SKM-1 (cell line): Measurements from ENCODE around the gene RAB7A.
"Not testable (repeated sequence)": the region's sequence is repeated elsewhere in the genome, so short reads cannot be mapped to it uniquely, and the experiment has no call there.

ENCODE experiments used
- DNase-seq: peaks from one replicate; lab custom pipeline; 2025; ENCODE audit not compliant: unreplicated experiment; lab: John Stamatoyannopoulos, UW

The RAB7A gene

DNA sequence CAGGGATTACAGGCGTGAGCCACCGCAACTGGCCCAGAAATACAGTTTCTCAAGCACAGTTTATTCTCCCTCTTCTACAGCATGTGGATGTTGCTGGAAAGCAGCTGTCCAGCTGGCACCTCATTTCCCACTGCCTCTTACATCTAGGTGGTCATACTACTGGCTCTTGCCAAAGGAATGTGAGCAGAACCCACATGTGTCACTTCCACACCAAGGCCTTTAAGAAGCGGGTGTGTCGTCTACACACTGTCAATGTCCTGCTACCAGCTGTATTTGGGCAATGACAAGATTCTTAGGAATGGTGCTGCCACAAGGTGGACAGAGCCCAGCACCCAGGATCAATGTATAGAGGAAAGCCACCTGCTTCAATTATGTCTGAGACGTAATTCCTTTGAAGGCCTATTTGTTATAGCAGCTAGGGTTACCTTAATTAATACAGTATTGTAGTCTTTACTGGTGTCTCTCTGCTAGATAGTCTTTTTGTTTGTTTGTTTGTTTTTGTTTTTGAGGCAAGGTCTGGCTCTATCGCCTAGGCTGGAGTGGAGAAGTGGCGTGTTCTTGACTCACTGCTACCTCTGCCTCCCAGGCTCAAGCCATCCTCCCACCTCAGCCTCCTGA, 15.1 kb upstream of the RAB7A start:
- no peak for DNase-seq

- no peak for DNase-seq
Measured at GRCh38 chr3:128712848-128713247, 13.1 kb upstream of the RAB7A start.

DNA sequence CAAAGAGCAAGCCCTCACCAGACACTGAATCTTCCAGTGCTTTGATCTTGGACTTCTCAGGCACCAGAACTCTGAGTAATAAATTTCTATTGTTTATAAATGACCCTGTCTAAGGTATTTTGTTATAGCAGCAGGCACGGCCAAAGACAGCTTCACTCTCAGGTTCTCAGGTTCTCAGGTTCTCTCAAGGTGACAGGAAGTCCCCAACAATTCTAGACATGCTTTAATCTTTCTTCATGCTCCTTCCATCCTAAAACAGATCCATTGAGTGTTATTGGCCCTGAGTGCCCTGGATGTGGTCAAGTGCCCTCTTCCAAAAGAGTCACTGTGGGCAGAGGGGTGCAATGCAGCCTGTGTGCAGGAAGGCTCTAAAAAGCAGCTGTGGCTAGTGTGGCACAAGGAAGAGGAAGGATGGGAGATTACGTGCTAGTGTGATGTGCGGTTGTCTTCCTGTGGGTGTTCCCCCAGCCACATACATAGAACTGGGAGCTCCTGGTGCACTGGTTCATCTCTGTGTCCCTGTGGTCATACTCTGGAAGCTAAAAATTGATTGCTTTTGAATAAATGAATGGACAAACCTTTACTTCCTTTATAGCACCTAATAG, 11.0 kb upstream of the RAB7A start:
- peak; percentile 81 for DNase-seq

- DNase-seq: not testable (repeated sequence)
Measured at GRCh38 chr3:128718892-128719291, 7.1 kb upstream of the RAB7A start.

- no peak for DNase-seq
Measured at GRCh38 chr3:128720891-128721290, 5.1 kb upstream of the RAB7A start.

DNA sequence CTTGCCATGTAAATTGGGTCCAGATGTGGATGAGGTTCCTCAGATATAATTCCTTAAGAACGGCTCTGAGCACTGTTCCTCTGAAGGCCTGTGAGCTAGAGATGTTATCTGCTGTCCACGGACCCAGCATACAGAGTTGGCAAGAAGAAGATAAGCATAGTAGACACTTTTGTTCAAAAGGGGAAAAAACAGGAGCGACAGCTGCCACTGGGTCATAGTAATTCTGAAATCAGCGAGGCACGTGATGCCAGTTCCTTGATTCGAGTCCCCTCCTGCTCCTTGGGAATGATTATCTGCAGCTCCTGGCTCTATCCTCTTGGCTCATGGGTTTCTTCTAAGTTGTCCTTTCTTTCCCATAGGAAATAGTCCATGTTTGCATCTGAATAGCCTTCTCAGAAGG, 2.5 kb upstream of the RAB7A start:
- no peak for DNase-seq

GRCh38 chr3:128725547-128726022, 398 bp upstream of the RAB7A start:
- DNase-seq: no peak

DNA sequence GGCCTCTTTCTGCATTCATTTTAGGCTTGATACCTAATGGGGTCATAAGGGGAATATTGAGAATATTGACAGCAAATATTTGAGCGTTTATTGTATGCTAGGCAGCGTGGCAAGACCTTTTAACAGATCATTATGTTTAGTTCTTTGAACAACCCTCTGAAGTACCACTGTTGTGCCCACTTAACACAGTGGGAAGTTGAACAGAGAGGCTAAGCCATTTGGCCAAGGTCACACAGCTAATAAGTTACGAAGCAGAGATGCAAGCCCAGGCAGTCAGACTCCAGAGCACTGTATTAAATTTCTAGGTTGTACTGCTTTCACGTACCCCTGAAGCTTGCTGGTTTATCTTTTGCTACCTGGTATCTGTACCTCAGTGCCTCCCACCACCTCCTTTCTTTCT, 1.1 kb downstream of the RAB7A start:
- DNase-seq: no peak

GRCh38 chr3:128727485-128727884, 1.5 kb downstream of the RAB7A start:
- DNase-seq: no peak

GRCh38 chr3:128727996-128728395, 2.0 kb downstream of the RAB7A start:
- DNase-seq: no peak

DNA sequence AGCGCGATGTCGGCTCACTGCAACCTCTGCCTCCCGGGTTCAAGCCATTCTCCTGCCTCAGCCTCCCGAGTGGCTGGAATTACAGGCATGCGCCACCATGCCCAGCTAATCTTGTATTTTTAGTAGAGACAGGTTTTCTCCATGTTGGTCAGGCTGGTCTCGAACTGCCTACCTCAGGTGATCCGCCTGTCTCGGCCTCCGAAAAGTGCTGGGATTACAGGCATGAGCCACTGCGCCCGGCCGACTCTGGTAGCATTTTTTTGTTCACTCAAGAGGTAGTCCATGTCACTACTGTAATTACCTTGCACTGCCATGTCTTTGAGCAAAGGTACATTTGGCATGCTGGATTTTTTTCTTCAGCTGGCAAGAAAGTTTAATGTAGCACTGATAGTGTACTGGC, 2.5 kb downstream of the RAB7A start:
- DNase-seq: not testable (repeated sequence)

DNA sequence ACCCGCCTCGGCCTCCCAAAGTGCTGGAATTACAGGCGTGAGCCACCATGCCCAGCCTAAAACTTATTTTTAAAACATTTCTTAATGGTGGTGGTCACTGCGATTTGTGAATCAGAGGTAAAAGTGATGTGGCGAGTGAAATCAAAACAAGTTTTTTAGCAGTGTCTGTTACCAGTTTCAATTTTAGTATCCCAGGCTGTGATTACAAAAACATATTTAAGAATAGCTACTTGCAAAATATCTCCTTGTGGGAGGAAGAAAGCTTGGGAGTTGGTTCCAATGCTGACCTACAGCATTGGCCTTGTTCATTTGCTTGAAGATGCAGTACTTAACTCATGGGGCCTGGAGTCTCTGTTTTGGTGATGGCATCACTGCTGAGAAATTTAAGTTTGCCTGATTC, 4.5 kb downstream of the RAB7A start:
- no peak for DNase-seq

GRCh38 chr3:128734523-128735189, 8.7 kb downstream of the RAB7A start:
- no peak for DNase-seq

- DNase-seq: no peak
Measured at GRCh38 chr3:128735287-128735686, 9.3 kb downstream of the RAB7A start.

DNA sequence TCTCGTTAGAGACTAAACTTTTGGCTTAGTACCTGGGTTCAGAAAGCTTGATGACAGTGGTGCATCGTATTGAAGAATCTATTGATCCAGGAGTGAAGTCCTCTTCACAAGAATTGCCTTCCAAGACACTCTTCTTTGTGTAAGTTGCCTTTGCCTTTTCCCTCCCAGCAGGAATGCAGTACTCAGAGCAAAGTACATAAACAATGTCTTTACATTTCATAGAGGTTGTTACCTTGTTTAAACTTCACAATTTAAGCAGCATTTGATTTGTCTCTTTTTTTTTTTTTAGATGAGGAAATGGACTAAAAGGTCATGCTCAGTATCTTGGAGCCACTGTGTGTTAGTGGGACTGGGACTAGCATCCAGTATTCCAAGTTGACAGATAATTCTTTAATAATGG, 9.9 kb downstream of the RAB7A start:
- DNase-seq: no peak

- DNase-seq: no peak
Measured at GRCh38 chr3:128736601-128737000, 10.6 kb downstream of the RAB7A start.

DNA sequence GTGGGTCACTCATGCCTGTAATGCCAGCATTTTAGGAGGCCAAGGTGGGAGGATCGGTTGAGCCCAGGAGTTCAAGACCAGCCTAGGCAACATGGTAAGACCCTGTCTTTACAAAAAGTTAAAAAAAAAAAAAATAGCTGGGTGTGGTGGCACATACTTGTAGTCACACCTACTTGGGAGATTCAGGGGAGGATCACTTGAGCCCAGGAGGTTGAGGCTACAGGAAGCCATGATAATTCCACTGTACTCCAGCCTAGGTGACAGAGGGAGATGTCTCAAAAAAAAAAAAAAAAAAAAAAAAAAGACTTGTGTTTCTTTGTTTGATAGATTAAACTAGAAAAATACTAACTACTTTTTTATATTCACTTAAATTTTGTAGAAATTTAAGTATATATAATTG, 14.6 kb downstream of the RAB7A start:
- no peak for DNase-seq

- no peak for DNase-seq
Measured at GRCh38 chr3:128742821-128743594, 17.0 kb downstream of the RAB7A start.

GRCh38 chr3:128745742-128746141, 19.8 kb downstream of the RAB7A start:
- no peak for DNase-seq

GRCh38 chr3:128746881-128747280, 20.9 kb downstream of the RAB7A start:
- DNase-seq: no peak

DNA sequence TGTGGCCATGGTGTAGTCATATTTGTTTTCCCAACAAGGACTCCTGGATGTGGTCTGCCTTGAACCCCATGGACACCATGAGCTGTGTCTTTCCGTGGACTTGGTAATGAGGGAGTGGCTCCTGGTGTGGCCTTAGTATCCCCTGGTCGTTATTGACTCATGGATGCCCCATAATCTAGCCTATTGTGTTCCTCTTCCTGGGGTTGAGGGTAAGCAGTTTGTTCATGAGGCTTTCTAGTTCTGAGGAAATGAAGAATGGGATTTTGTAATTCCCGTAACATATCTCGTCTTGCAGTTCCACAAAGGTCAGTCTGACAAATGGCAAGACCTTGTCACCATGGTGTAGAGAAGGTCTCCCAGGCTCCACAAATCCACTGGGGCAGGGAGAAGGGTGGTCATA, 22.6 kb downstream of the RAB7A start:
- no peak for DNase-seq

DNA sequence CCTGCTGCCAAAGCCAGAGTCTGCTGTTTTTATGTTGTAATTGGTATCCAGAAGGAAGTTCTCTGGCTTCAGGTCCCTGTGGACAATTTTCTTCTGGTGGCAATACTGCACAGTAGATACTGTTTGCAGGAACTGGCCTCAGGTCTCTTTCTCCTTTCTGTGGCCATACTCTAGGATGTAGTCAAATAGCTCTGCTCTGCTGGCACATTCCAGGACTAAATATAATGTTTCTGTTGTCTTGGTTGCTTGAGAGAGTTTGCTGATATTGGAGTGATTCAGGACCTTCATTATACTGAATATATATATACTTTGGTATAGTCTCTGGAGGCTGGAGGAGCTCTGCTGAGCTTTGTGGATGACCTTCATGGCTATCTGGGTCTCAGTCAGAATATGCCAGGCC, 23.1 kb downstream of the RAB7A start:
- no peak for DNase-seq
